ENCODE results near the gene UNC13B.
"Not testable (repeated sequence)": the region's sequence is repeated elsewhere in the genome, so short reads cannot be mapped to it uniquely, and the experiment has no call there.

GRCh38 chr9:35183755-35184480 lies 22.1 kb downstream of the UNC13B start:
- not testable (repeated sequence) for TF ChIP-seq CTCF (conservative IDR thresholded peaks at IDR 0.05; ENCODE audit: low read depth in 2 of 2); POLR2AphosphoS5 (IDR thresholded peaks at IDR 0.05; ENCODE audit: low read depth); EZH2 (IDR thresholded peaks at IDR 0.05; ENCODE audit: low read depth, unreplicated experiment); EZH2phosphoT487 (IDR thresholded peaks at IDR 0.05; ENCODE audit: unreplicated experiment); CREB1 (CRISPR knock-in tag; IDR thresholded peaks at IDR 0.05; ENCODE audit: low read depth); REST (IDR thresholded peaks at IDR 0.05; ENCODE audit: unreplicated experiment); NANOG (IDR thresholded peaks at IDR 0.05; ENCODE audit: borderline replicate concordance); ZNF114 (CRISPR knock-in tag; IDR thresholded peaks at IDR 0.05)
